HL-60 (cell line): Measurements from ENCODE around the gene CDK2.

Source experiments
- CTCF ChIP-seq: IDR thresholded peaks from one replicate; pipeline ENCODE4 v1.5.1; 2011; ENCODE audit warnings: low read length, control low read depth, inconsistent platforms; ENCODE audit not compliant: insufficient read depth
- GABPA ChIP-seq: IDR thresholded peaks from 2 replicates; pipeline ENCODE4 v1.6.1; 2012; ENCODE audit warnings: low read depth
- SPI1 ChIP-seq: IDR thresholded peaks from 2 replicates; pipeline ENCODE4 v1.6.1; 2012; ENCODE audit warnings: low read depth, mild to moderate bottlenecking, borderline replicate concordance
- TF ChIP-seq, protein P1 (sequence below): IDR thresholded peaks from 2 replicates; pipeline ENCODE4 v1.6.1; 2012; ENCODE audit warnings: low read depth; ENCODE audit not compliant: insufficient replicate concordance

- TF ChIP-seq CTCF, result no peak
- TF ChIP-seq, protein P1, sequence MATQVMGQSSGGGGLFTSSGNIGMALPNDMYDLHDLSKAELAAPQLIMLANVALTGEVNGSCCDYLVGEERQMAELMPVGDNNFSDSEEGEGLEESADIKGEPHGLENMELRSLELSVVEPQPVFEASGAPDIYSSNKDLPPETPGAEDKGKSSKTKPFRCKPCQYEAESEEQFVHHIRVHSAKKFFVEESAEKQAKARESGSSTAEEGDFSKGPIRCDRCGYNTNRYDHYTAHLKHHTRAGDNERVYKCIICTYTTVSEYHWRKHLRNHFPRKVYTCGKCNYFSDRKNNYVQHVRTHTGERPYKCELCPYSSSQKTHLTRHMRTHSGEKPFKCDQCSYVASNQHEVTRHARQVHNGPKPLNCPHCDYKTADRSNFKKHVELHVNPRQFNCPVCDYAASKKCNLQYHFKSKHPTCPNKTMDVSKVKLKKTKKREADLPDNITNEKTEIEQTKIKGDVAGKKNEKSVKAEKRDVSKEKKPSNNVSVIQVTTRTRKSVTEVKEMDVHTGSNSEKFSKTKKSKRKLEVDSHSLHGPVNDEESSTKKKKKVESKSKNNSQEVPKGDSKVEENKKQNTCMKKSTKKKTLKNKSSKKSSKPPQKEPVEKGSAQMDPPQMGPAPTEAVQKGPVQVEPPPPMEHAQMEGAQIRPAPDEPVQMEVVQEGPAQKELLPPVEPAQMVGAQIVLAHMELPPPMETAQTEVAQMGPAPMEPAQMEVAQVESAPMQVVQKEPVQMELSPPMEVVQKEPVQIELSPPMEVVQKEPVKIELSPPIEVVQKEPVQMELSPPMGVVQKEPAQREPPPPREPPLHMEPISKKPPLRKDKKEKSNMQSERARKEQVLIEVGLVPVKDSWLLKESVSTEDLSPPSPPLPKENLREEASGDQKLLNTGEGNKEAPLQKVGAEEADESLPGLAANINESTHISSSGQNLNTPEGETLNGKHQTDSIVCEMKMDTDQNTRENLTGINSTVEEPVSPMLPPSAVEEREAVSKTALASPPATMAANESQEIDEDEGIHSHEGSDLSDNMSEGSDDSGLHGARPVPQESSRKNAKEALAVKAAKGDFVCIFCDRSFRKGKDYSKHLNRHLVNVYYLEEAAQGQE, result no peak
- TF ChIP-seq GABPA, result no peak
- no peak for TF ChIP-seq SPI1
Measured at GRCh38 chr12:56010111-56010570, 43.5 kb downstream of the CDK2 start.
